Right lung (tissue), 5 donors: ENCODE data around the gene TUBA4B. TPM values are rescaled to one million over a fixed set of nuclear protein-coding genes. Genes with fewer than 3 reads are reported as not detected.
"Not testable (repeated sequence)": the region's sequence is repeated elsewhere in the genome, so short reads cannot be mapped to it uniquely, and the experiment has no call there.

Source experiments
- DNase-seq, 2 donors: peaks; one replicate each; pipeline ENCODE4 v3.0.0-alpha.2; 2013
- polyA plus RNA-seq, 5 donors: library from polyadenylated mRNA; unstranded; fragments of 120-200 nt; gene quantifications; one replicate each; pipeline versions ENCODE4 v1.2.1 to v1.2.3, GENCODE V29; 2013; ENCODE audit warnings: inconsistent platforms in 1 of 5, low replicate concordance in 1 of 5; ENCODE audit not compliant: insufficient read length in 5 of 5, insufficient read depth in 1 of 5

Gene TUBA4B
- polyA plus RNA-seq, 5 donors = 0.34 to 5.7 (median 4.3) TPM

GRCh38 chr2:219247678-219248642 lies 5.1 kb upstream of the TUBA4B start:
- DNase-seq = no peak

GRCh38 chr2:219248845-219249202 lies 4.2 kb upstream of the TUBA4B start:
- DNase-seq = no peak

DNA sequence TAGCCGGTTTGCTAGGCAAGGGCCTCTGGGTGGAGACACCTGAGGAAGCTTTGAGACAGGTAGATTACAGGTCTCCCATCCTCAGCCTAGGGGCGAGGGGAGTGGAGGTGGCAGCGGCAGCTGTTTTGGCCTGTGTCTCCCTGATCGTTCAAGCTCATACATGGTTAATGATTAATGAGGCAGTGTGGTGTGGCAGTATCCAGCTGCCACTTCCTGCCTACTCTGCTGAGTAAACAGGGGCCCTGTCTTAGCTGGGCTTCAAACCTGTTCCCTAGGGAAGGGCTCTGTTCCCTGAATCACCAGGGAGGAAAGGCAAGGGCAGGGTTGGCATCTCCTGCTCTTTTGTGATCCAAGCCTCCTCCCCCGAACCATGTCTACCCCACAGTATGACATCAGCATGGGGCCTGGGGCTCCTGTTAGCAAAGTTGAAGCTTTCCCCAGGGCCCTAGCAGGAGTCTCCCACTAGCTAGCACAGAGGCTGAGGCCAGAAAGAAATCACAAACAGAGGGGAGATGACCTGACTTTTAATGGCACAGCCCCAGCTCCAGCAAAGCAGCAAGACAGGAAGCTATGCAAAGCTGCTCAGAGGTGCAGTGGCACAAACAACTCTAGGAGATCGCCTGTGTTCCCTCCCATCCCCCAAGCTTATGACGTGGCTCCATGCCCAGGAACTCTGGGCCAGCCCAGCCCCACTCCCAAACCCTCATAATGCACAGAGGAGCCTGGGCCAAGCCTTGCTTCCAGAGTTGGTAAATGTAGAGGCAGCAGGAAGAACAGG lies 3.7 kb upstream of the TUBA4B start:
- DNase-seq = peak; percentile 83 to 88

DNA sequence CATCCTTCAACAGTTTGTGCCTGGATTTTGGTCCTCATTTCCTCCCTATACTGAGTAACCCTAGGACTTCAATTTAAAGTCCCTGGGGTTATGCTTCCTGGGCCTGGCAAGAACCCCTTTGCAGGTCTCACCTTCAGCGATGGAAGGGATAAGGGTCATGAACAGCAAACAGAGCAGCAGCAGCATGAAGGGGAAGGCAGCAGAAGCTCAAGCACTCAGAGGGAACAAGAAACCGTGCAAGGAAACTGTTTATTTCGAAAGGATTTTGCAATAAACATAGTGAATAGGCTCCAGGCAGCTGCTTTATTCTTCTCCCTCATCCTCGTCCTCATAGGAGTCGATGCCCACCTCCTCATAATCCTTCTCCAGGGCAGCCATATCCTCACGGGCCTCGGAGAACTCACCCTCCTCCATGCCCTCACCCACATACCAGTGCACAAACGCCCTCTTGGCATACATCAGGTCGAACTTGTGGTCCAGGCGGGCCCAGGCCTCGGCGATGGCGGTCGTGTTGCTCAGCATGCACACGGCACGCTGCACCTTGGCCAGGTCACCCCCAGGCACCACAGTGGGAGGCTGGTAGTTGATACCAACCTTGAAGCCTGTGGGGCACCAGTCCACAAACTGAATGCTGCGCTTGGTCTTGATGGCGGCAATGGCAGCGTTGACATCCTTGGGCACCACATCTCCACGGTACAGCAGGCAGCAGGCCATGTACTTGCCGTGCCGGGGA lies 2.8 kb upstream of the TUBA4B start:
- DNase-seq = no peak

DNA sequence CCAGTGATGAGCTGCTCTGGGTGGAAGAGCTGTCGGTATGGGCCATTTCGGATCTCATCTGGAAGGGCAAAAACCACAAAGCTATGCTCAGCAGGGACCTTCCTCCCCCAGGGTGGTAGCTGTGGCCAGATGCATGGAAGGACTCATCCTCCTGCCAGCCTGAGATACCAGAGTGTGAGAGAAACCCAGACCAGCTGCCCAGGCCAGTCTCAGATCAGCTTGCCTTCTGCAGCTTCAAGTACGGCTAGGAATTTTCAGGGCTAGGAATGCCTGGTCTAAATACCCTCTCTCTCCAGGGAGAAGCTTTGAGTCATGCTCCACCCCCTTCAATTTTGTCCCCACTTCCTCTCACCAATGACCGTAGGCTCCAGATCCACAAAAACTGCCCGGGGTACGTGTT lies 1.4 kb upstream of the TUBA4B start:
- no peak for DNase-seq

GRCh38 chr2:219252084-219252483 lies 959 bp upstream of the TUBA4B start:
- DNase-seq = no peak

GRCh38 chr2:219252570-219252899 lies 508 bp upstream of the TUBA4B start:
- DNase-seq = no peak

DNA sequence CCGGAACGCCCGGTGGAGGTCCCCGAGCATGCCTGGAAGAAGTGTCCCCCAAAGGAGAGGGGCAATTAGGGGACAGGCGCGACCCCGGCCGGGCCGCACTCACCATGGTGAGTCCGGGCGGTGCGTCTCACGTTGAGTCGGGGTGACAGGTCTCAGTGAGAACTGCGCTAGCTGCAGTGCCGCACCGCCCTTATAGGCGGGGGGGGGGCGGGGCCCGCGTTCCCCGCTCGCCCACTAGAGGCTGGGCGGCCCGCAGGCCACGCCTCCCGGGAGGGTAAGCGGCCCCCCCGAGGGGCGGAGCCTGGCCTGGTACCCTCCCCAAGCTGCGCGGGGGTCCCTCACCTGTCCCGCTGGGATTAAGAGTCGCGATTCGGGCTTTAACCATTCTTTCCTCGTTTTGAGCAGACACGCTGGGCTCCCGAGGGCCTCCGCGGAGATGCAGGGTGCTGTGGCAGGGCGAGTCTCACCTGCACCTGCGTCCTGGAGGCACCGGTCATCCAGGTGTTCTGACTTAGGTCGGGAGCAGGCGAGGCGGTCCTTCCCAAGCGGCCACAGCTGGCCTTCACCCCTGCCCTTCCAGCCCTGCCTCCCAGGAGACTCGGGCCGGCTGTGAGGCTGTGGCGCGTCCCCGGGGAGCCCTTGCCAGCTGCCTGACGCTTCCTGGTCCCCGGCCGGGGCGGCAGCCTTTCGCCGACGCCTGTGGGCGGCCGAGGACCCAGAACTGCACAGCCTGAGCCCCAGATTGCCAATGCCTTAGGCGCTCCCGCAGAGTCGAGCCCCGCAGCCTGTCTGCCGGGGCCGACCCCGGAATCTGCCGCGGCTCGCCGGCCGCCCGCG lies 928 bp downstream of the TUBA4B start, which contains the start of gene TUBA4A:
TUBA4A (minus strand) TSS at position 166 of the 837 bp plus-strand sequence; CDS start at position 106, 60 bp downstream.
- peak; percentile 59 to 63 for DNase-seq

DNA sequence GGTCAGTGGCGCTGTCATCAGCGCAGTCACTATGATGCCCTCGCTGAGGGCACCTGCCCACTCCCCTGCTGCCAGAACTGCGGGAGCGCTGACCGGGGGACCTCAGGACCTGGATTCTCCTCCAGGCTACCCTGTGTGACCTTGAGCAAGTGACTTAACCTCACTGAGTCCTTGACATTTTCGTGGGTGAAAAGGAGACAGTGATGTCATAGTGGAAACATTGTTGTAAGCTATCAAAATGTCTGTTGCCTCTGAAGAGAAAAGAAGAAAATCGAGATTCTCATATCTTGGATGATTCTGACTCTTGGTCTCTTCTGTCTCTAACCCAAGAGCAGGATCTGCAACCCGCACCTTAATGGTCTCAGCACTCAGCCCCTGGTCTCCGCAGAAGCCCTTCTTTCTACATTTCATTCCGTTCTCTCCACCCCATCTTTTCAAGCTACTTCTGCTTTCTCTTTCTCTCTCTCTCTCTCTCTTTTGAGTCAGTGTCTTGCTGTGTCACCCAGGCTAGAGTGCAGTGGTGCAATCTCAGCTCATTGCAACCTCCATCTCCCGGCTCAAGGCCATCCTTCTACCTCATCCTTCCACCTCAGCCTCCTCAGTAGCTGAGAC lies 1.7 kb downstream of the TUBA4B start:
- DNase-seq = no peak

DNA sequence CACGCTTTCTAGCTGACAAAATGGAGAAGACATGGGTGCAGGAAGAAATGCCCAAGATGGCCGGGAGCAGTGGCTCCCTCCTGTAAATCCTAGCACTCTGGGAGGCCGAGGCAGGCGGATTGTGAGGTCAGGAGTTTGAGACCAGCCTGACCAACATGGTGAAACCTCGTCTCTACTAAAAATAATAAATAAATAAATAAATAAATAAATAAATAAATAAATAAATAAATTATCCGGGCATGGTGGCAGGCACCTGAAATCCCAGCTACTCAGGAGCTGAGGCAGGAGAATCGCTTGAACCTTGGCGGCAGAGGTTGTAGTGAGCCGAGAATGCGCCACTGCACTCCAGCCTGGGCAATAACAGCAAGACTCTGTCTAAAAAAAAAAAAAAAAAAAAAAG lies 5.9 kb downstream of the TUBA4B start:
- DNase-seq = not testable (repeated sequence)

DNA sequence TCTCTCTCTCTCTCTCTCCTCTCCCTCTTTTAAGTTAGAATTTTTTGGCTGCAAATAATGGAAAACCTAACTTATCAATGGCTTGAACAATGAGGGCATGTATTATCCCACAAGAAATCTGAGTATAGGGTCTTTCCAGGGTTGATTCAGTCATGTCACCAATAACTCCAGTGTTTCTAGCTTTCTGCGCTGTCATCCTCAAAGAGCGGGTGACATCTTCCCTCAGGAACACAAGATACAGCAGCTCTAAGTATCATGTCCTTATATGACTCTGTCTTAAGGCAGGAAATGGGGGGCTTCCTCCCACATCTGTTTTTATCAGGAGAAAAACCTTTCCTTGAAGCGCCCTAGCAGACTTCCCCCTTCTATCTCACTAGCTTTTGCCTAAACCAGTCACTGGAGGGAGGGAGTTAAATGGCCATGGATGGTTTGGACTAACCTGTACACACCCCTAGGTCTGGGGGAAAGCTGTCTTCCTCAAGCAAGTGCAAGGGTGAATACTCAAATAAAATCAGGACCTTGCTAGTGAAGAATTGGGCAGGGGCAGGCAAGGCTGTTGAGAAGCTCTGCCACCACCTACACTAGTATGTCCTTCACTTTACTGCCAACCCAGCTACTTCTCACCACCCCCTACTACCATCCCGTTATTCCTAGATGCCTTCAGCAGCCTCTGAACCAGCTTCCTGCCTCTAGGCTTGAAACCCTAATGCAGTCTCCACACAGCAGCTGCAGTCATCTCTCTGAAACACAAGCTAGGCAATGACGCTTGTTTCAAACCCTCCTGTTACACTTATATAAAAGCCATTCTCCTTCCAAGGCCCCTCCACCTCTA lies 8.2 kb downstream of the TUBA4B start:
- no peak for DNase-seq

DNA sequence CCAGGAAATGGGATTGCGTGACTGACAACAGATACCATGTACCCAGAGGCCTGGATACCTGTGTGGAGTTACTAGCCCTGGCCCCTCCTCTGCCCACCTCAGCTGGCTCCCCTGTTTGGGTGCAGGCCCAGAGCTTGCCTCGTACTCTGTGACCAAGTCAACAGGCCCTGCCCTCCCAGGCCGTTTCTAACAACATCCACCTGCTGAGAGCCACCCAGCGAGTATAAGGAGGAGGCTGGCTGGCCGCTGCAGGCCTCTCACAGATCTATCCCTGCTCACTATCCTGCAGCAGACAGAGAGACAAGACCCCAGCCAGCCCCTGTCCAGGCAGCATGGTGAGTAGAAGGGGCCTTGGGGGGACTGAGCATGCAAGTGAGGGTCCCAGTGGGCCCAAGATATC lies 13.2 kb downstream of the TUBA4B start:
- no peak for DNase-seq

DNA sequence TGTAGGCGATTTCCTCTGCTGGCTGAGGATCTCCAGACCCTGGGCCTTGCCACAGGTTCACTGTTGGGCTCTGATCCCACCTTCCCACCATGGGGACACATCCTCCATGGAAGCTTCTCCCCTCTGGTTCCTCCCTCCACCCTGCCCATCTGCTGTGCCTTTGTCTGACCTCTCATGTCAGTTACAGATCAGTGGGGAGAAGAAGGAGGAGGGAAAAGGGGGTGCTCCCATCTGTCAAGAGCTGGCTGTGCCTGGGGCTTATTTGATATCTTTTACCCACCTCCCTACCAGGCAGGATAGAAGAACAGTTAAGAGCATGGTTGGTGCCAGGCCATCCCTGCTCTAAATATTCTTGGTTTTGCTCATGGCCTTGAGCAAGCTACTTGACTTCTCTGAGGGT lies 13.8 kb downstream of the TUBA4B start:
- DNase-seq = no peak

DNA sequence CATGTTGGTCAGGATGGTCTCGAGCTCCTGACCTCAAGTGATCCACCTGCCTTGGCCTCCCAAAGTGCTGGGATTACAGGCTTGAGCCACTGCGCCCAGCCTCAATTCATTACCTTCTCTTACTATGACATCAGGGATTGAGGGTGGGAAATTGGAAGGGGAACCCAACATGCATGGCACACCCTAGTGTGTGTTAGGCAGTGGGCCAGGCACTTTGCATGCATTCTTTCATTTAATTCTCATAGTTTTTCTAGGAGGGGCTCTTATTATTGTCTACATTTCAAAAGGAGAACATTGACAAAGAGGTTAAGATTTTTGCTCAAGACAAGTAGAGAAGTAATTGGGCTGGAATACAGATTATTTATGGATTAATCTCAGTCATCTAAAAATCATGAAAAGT lies 15.3 kb downstream of the TUBA4B start:
- DNase-seq = no peak

GRCh38 chr2:219269362-219270054 lies 16.5 kb downstream of the TUBA4B start:
- DNase-seq = peak in 1 of 2 donors; percentile 31

DNA sequence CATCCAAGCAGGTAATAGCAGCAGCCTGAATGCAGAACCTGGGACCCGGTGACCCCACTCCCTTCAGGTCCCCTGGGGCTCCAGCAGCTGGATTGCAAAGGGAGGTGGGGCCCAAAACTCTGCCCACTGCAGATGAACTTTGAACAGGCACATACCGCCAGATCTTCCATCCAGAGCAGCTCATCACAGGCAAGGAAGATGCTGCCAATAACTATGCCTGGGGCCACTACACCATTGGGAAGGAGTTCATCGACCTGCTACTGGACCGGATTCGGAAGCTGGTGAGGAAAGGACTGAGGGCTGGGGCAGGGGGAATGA lies 17.0 kb downstream of the TUBA4B start:
- DNase-seq = no peak

GRCh38 chr2:219271021-219271420 lies 18.0 kb downstream of the TUBA4B start:
- no peak for DNase-seq

GRCh38 chr2:219272356-219272755 lies 19.3 kb downstream of the TUBA4B start:
- DNase-seq = no peak

DNA sequence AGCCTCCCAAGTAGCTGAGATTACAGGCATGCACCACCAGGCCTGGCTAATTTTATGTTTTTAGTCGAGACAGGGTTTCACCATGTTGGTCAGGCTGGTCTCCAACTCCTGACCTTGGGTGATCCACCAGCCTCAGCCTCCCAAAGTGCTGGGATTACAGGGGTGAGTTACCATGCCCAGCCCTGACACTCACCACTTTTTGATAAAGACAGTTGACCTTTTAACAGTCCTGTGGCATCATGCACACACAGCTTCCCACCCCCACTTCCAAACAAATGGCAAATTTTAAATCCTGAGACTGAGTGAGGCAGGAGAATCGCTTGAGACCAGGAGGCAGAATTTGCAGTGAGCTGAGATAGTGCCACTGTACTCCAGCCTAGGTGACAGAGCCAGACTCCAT lies 20.0 kb downstream of the TUBA4B start:
- no peak for DNase-seq
